Measurements from ENCODE around the gene LTK. TPM values are rescaled to one million over a fixed set of nuclear protein-coding genes. Genes with fewer than 3 reads are reported as not detected.

LTK gene
- total and polyA plus RNA-seq, 2 experiments from 2014 or later: 0.14 TPM; not detected in 1

GRCh38 chr15:41474941-41475340, 38.7 kb downstream of the LTK start (continued):
- TF ChIP-seq ZNF462 (CRISPR knock-in tag; IDR thresholded peaks at IDR 0.05): no peak
- no peak for TF ChIP-seq ETS1 (IDR thresholded peaks at IDR 0.05)
- TF ChIP-seq REST (IDR thresholded peaks at IDR 0.05; ENCODE audit: unreplicated experiment): no peak
- no peak for TF ChIP-seq CREB1 (CRISPR knock-in tag; IDR thresholded peaks at IDR 0.05; ENCODE audit: low read depth)
- TF ChIP-seq STAT1 (IDR thresholded peaks at IDR 0.05; ENCODE audit: unreplicated experiment): no peak
- TF ChIP-seq JUNB (IDR thresholded peaks at IDR 0.05; ENCODE audit: unreplicated experiment): no peak
- no peak for TF ChIP-seq EZH2phosphoT487 (IDR thresholded peaks at IDR 0.05; ENCODE audit: unreplicated experiment)
- no peak for TF ChIP-seq NANOG (IDR thresholded peaks at IDR 0.05; ENCODE audit: borderline replicate concordance)
